Frontal cortex (tissue), 4 donors: Measurements from ENCODE around the gene CES4A. TPM values are rescaled to one million over a fixed set of nuclear protein-coding genes. Genes with fewer than 3 reads are reported as not detected.
A peak's percentile ranks its signal among the peaks of the same experiment; 100 is the strongest.

Experiments
- DNase-seq, 2 donors: peaks; one replicate each; pipeline ENCODE4 v3.0.0; 2012; ENCODE audit warnings: low spot score in 2 of 2
- FAIRE-seq: peaks from 2 replicates; lab custom pipeline; 2012; peaks lifted over from hg19 to GRCh38; lab: Jason Lieb, UNC
- total RNA-seq: library from RNA; depleted of rRNA; stranded (reverse); fragments of >200 nt; gene quantifications from one replicate; pipeline ENCODE4 v1.2.3, GENCODE V29; 2014
- donor health status: control.
- donor health status: control.
- donor health status: control.

Gene CES4A
- total RNA-seq, 1 donor from 2014 or later: 9.0 TPM

DNA sequence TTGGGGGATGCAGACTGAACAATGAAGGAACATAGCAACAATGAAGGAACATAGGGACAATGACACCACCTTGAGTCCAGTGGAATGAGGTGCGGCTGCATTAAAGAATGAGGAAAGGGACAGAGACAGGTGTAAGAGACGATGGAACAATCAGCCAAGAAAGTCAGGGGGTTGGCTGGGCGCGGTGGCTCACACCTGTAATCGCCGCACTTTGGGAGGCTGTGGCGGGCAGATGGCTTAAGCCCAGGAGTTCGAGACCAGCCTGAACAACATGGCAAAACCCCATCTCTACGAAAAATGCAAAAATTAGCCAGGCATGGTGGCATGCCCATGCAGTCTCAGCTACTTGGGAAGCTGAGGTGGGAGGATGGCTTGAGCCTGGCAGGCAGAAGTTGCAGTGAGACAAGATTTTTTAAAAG lies 26.9 kb downstream of the CES4A start:
- FAIRE-seq: no peak
- no peak for DNase-seq

DNA sequence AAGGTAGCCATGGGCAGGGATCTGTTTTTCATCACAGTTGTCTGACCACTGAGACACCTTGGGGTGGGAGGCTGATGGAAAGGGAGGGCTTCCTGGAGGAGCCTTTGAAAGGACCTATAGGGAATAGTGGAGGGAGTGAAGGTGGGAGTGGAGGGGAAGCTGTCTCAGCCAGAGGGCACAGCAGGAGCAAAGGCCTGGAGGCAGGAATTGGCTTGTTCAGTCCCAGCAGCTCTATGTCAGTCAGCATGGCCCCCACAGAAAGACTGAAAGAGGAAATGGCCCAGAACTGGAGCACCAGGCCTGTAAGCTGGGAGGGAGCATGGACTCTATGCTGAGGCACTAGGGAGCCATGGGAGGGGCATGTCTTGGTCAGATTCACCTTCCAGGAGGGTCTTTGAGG lies 27.8 kb downstream of the CES4A start:
- FAIRE-seq: no peak
- no peak for DNase-seq

DNA sequence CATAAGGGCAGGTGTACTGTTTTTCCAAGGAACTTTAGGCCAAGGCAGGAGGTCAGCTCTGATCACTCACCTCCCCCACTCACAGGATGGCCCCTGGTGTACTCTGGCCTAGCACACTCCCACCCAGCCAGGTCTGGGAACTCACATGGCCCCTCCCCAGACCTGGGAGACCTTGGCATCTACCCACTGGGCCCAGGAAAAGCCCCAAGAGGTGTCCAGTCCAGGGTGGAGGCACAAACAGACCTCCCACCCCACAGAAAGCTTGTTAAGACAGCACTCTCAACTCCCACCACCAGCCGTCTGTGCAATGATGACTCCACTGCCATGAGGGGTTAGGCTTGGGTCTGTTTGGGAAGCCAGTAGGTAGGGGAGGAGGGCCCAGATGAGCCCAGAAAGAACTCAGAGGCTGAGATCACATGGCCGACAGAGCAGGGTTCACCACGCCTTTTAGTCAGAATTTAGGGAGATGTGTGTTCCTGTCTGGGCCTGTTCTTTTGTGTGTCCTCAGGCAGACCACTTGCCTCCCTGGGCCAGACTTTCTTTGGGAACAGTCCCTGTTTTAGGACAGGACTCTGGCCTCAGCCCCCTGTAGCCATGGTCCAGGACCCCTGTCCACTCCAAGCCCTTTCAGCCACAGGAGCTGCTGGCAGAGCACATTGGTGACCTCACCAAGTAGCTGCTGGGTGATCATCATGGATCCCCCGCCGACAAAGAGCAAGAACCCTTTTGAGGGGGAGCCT lies 28.5 kb downstream of the CES4A start:
- FAIRE-seq (no peak), DNase-seq (no peak)

DNA sequence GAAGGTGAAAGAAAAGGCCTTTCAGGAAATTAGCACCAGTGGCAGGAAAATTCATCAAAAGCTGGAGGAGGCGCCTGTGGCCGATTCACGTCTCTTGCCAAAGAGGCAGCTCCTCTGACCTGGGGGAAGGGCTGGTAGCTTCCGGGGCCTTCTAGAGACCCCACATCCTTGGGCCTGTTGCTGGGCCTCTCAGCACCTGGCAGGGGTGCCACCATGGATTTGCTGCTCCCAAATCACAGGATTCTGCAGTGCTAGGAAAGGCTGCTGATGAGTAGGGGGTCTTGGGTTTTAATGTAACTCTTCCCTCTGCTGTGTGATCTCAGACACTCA lies 29.0 kb downstream of the CES4A start:
- DNase-seq (no peak), FAIRE-seq (no peak)

DNA sequence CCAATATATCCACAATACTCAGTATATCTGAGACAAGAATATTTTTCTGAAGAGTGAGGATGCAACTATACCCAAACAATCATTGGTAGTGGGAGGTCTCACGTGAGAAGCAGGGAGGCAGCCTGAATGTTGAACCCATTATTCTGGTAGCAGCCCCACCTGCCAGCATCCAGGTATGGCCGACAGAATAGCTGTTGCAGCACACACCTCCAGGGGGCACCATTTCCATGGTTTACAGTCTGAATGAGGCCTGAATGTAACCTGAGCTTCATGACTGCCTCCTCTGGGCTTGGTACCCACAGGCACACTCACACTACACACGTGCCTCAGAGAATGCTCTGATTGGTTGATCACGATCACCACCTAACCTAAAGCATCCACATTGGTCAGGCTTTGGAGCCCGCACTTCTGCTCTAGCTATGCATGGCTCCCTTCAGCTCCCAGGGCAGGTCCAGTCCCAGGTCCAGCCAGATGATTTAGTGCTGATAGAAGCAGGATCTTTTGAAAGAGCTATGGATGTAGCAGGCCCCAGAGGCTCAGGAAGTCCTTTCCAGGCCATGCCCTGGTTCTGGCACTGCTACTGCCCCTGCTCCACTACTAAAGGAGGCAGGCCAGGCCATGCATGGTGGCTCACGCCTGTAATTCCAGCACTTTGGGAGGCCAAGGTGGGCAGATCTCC lies 29.6 kb downstream of the CES4A start:
- DNase-seq: no peak
- no peak for FAIRE-seq

DNA sequence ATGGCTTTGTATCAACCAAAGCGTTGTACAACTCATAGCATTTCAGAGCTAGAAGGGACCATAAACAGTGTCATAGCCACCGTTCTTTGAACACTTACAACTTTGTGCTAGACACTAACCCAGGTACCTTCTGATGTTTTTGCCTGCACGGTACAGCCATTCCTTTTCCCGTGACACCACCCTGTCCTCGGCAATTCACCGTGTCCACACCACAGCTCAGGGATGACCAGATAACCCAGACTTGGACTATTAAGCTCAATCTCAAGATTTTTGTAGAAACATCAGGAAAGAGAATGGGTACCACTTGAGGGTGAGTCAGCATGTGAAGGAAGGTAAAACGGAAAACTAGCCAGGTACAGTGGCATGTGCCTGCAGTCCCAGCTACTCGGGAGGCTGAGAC lies 30.8 kb downstream of the CES4A start:
- FAIRE-seq (no peak), DNase-seq (no peak)

DNA sequence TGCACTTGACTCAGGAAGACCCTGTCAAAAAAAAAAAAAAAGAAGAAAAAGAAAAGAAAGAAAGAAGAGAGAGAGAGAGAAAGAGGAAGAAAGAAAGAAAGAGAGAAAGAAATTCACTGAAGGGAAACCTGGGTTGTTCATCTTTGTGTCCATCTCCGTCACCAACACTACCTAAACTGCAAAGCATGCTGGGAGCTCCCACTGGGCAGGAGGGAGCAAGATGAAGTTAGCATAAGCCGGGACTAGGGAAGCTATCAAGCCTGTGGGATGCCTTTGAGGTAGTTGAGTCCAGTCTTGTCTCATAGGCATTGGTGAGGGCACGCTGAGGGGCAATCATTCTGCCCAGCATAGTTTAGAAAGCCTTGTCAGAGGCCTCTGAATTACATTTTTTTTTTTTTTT lies 32.9 kb downstream of the CES4A start:
- FAIRE-seq: no peak
- DNase-seq: no peak

DNA sequence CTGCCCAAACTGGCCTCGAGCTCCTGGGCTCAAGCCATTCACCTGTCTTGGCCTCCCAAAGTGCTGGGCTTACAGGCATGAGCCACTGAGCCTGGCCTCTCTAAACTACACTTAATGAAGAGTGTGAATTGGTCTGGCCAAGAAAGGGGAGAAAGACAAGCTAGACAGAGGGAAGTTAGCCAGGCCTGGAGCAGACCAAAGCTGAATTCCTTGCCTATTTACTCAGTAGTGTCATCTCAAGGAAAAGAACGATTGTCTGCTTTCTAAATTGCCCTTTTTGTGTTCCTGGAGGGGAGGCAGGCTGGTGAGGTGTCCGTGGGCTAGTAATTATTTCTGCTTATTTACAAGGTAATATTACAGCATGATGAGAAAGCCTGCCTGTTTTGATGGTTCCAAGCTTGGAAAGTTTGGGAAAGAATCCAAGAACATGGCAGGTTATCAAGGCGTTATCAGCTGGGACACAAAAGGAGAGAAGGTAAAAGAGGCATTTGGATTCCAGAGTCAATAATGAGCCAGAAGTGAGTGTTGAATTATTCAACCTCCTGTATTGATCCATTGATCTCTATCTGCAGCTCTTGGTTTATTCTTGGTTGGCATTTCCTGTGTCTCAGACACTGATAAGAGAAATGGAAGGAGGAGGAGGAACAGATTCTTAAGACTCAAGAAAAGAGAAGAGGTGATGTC lies 34.3 kb downstream of the CES4A start:
- FAIRE-seq (no peak), DNase-seq (no peak)

DNA sequence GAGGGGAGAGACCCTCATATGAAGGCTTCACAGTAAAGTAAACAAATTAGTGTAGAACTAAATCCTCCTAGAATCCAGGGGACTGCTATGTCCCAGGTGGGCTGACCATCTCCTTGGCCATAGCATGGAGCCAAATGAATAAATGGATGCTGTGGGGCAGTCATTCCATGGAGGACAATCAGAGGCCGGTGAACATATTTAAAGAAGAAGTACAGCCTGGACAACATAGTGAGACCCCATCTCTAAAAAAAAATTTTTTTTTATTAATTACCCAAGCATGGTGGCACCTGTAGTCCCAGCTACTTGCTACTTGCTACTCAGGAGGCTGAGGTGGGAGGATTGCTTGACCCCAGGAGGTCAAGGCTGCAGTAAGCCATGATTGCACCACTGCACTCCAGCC lies 35.3 kb downstream of the CES4A start:
- no peak for FAIRE-seq
- no peak for DNase-seq

DNA sequence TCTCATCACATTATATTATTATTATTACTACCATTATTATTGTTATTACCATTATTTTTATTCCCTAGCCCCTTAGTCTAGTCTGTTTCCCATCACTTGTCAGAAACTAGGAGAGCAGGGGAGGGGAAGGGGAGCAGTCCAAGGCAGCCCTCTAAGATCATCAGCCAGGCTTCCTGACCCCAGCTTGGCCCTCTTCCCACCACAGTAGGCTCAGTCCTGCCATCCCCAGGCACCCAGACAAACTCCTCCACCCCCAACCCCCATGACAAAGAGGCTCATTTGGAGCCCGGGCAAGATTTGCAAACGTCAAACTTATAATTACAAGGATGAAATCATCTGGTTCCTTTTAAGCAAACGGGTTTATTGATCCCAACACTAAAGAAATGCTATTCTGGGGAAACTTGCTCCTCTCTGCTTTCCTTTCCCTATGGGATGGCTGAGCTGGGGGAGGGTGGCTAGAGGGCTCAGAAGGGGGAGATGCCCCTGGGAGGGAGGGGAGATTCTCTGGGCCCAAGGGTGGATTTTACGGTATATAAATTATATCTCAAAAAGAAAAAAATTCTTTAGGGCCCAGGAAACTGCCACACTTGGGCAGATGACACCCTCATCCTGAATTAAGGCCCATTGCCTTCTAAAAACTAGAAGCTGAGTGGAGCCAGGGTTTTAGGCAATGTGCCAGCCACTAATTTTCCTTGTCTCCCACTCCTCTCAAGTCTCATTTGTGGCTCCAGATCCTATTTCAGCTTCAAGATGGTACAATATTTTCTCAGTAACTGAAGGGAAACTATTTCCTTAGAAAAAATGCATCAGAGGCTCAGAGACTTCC lies 36.2 kb downstream of the CES4A start:
- FAIRE-seq: no peak
- DNase-seq: no peak

DNA sequence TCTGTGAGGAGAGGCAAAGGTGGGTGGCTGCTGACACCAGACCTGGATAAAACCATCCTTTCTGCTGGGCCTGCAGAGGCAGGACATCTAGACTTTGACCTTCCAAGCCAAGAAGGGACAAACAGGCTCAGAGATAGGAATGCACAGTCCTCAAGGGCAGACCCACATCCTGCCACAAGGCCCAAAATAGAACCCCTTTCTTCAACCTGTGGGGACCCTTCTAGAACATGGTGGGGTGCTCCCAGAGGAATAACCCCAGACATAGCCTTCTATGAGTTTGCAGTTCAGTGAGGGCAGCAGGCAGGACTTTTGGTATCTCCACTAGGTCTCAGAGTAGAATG lies 36.8 kb downstream of the CES4A start:
- FAIRE-seq (no peak), DNase-seq (no peak)

DNA sequence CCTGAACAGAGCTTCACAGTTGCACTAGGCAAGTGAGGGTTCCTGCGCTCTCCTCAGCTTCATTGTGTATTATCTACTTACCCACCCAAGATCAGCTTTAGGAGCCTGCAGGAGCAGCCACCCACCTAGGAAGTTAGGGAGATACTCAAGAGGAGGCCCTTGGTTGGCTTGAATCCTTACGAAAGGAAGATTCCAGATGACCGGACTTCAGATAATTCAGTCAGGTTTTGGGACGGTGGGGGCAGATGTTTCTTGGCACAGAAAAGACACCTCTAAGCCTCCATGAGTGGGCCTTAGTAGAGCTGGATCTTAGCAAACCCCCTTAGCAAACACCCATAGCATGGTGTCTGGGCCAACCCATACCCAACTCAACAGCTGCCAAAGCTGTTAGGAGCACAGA lies 38.2 kb downstream of the CES4A start:
- FAIRE-seq: no peak
- no peak for DNase-seq

DNA sequence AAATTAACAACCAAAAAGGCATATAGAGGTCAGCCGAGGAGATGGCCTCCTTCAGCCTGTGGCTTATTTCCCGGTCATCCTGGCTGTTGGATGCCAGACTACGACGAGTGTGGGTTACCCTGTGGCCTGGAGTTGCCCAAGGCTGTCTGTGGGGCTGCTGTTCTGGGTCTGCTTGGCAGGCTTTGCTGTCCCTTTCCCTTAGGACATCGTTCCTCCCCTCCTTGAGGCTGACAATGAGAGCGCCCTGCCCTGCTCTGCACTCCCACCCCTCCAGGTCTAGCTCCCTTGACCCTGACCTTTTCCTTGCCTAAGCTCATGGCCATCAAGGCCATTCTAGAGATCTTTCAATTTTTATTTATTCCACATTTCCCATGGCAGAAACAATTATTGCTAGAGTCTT lies 38.7 kb downstream of the CES4A start:
- FAIRE-seq (no peak), DNase-seq (no peak)

DNA sequence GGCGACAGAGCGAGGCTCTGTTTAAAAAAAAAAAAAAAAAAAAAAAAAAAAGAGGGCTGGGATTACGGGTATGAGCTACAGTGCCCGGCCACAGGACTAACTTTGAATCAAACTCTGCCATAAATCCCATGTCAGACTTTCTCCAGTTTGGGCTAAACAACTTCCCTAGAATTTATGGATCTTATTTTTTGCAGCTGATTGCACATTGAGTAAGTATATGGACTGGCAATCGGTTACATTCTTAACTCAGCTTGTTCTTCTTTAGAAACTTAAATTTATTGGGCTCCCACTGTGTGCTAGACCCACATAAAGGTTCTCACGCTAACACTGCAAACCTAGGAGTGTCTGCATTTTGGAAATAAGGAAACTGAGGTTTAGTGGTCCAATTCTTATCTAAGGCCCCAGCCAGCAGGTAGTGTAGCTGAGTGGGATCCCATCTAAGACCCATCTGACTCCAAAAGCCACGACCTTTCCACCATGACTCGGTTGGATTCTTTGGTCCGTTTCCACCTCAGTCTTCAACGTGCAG lies 39.8 kb downstream of the CES4A start:
- FAIRE-seq (no peak), DNase-seq (no peak)

DNA sequence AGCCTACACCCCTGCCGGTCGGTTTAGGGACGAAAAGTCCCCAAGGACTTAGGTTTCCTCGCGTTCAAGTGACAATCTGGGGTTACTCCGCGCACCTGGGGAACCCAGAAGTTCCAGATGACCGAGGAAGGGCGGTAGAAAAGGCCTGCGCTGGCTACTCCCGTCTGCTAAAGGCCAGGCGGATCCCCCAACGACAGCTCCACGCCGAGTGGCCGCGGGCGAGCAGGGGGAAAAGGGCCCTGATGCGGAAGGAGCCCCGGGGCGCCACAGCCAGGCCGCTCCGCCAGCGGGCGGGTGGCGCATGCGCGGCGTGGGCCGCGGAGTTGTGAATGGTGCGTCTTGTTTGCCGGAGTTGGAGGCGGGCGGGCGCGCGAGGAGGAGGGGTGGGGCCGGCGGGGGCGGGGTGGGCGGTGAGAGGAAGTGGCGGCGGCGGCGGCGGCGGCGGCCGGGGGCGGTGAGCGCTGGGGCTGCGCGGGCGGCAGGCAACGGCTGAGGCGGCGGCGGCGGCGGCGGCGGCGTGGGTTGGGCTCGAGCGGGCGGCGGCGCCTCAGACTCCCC lies 40.4 kb downstream of the CES4A start, which contains the start of gene CBFB:
TSS of gene CBFB (plus strand) at position 454 of the 558 bp plus-strand sequence. CDS start 259 bp downstream, outside the sequence.
- no peak for FAIRE-seq
- peak; percentile 98 for DNase-seq

DNA sequence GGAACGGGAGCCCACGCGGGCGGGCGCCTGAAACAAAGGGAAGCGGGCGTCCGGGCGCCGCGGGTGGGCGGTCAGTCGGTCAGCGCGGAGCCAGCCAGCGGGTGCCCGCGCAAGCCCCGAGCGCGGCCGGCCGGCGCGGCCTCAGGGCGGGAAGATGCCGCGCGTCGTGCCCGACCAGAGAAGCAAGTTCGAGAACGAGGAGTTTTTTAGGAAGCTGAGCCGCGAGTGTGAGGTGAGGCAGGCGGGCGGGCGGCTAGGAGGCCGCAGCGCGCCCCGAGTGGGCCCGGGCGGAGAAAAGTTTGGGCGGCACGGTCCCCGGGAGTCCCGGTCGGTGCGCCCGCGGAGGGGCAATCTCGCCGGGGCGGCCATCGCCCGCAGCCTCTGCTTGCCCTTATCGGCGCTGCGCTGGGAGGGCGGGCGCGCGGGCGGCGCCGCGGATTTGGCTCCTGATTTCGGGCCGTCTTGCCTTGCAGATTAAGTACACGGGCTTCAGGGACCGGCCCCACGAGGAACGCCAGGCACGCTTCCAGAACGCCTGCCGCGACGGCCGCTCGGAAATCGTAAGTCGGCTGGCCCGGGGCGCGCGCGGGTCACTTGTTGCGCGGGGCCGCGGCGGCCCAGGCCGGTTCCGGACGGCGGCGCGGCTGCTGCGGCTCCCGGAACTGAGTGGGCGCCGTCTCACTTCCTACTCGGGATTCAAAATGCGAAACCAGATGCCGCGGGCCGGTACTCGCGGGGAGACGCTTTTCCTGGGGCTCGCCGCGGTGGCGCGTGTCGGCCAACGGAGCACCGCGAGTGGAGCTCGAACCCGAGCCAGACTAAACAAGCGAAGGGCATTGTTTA lies 41.1 kb downstream of the CES4A start:
- no peak for FAIRE-seq

DNA sequence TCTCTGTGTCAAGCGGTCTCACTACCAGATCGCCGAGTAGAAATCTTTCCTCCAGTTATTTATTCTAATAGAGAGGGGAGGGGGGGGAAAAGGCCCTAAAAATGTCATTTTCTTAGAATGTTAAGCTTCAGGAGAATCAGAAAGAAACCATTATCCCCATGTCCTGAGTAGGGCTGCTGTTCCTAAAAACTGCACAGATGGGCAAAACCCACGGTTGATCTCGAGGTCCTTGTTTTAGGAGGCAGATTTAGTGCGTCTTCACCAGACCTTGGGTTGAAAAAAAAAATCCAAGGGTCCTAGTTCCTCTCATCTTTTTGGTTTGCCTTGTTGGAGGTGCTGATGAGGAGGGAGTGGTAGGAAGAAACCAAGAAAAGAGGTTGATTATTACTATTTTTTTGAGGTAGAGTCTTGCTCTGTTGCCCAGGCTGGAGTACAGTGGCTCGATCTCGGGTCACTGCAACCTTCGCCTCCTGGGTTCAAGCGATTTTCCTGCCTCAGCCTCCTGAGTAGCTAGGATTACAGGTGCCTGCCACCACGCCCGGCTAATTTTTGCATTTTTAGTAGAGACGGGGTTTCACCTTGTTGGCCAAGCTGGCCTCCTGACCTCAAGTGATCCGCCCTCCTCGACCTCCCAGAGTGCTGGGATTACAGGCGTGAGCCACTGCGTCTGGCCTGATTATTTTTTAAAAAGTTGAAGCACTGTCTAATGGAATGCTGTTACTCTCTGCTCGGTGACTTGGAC lies 42.0 kb downstream of the CES4A start:
- DNase-seq (no peak), FAIRE-seq (no peak)

More for the DNA sequence above, 41.1 kb downstream of the CES4A start:
- DNase-seq: peak; percentile 69 to 72

DNA sequence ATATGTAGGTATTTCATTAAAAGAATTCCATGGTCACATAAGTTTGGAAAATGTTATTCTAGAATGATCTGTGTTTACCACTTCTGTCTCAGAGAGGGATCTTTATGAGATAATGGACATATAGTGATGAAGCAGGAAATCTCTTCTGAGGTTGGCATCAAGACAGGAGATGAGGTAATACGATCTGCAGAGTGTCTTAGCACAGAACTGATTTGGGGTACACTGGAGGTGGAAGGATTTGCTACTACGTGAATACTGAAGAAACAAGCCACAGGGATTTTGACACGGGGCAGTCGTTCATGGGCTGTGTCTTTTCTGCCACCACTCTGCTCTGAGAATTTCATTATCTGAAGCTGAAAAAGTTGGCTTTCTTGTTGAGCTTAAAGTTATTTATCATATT lies 46.1 kb downstream of the CES4A start:
- FAIRE-seq (no peak), DNase-seq (no peak)
